Measurements from ENCODE around the gene APOO. TPM values are rescaled to one million over a fixed set of nuclear protein-coding genes. Genes with fewer than 3 reads are reported as not detected.

Gene APOO
- polyA plus RNA-seq, 2 of the 4 experiments (the other 2 are of a cell fraction), result 33.5 to 59.4 TPM

DNA sequence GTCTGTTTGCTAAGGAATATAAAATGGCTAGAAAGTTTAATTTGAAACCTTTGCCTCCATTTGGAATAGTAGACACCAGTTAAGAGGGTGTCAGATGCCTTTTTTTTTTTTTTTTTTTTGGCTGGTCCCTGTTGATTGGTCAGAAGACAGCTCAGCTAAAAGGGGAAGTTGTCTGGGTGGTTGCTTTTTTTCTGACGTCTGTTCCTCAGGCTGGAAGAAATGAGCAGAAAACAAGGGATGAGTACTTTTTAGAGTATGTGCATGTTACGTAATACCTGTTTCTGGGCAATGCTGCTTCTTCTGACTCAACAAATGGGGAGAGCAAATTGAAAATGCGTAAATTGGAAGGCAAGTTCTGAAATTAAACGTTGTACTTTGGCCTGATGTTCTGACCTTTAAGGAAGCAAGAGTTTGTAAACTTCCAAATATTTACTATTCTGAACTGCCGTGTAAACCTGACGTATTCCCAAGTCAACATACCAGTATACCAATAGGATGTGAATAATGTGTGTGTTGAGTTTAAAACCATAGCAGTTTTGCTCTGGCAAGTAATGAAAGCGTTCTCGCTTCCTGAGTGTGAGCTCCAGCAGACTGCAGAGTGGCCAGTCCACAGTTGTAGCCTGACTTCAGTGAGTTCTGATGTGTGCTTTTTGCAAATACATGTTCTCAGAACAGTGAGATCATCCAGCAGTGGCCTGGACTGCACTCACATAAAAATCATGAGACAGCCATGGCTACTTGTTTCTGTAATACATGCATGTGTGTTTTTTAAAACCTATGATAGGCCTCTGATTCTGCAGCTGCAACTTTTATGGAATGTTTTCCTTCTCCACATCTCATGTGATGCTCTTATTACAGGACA is 123.0 kb downstream of the APOO start:
- peak overlapping the region; percentile 80 to 96 for H3K27ac ChIP-seq
- FAIRE-seq (no peak), ATAC-seq (no peak), DNase-seq (ENCODE audit: low read depth in 1 of 2, low spot score in 1 of 2) (peak in 1 of 2 experiments; percentile 64)
- ChIA-PET POLR2A (interaction anchor here (0.6 to 4.8 kb wide), 14 partner anchors 8 to 270 kb away, joined by 3 to 218 read pairs (median 14); partner anchors contain the start of genes ACOT9 and EIF2S3), CTCF (interaction anchor here (0.6 to 7.9 kb wide), 6 partner anchors 15 to 271 kb away, joined by 3 to 122 read pairs (median 4); no protein-coding TSS in a partner anchor)
- TF ChIP-seq NR3C1 (IDR thresholded peaks at IDR 0.05) (no peak), POLR2AphosphoS2 (conservative IDR thresholded peaks at IDR 0.05; ENCODE audit: low read length) (peak; percentile 88), RCOR1 (IDR thresholded peaks at IDR 0.05; ENCODE audit: low read depth, low read length) (no peak), HOXA7 (CRISPR knock-in tag; IDR thresholded peaks at IDR 0.05) (peak; percentile 81), FOSB (CRISPR knock-in tag; IDR thresholded peaks at IDR 0.05) (peak; percentile 88; the same call in 1 of the 2 replicates), TFCP2L1 (CRISPR knock-in tag; IDR thresholded peaks at IDR 0.05) (peak; percentile 28; the same call in 1 of the 2 replicates), CBX8 (IDR thresholded peaks at IDR 0.05) (no peak), CEBPB (IDR thresholded peaks at IDR 0.05) (peak; percentile 67 to 78; a peak in 3 of 4 replicates), JUN (IDR thresholded peaks at IDR 0.05) (peak; percentile 11 to 73; a peak in 2 of 5 replicates), RARB (CRISPR knock-in tag; IDR thresholded peaks at IDR 0.05) (peak; percentile 74), EHF (CRISPR knock-in tag; IDR thresholded peaks at IDR 0.05) (no peak), EP300 (IDR thresholded peaks at IDR 0.05) (no peak)
- TF ChIP-seq, protein P1, sequence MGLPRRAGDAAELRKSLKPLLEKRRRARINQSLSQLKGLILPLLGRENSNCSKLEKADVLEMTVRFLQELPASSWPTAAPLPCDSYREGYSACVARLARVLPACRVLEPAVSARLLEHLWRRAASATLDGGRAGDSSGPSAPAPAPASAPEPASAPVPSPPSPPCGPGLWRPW (IDR thresholded peaks at IDR 0.05), result no peak
- TF ChIP-seq, protein P2, sequence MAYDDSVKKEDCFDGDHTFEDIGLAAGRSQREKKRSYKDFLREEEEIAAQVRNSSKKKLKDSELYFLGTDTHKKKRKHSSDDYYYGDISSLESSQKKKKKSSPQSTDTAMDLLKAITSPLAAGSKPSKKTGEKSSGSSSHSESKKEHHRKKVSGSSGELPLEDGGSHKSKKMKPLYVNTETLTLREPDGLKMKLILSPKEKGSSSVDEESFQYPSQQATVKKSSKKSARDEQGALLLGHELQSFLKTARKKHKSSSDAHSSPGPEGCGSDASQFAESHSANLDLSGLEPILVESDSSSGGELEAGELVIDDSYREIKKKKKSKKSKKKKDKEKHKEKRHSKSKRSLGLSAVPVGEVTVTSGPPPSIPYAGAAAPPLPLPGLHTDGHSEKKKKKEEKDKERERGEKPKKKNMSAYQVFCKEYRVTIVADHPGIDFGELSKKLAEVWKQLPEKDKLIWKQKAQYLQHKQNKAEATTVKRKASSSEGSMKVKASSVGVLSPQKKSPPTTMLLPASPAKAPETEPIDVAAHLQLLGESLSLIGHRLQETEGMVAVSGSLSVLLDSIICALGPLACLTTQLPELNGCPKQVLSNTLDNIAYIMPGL (CRISPR knock-in tag; IDR thresholded peaks at IDR 0.05; ENCODE audit: borderline replicate concordance), result no peak
- H3K4me2 ChIP-seq, result peak overlapping the region; percentile 89
- 2% methylated on average over 8 of the region's 8 CpGs for WGBS (ENCODE audit: missing lambda C conversion rate)
- no peaks in the 10 kb centered on the region for H3K9me3 ChIP-seq
- peak overlapping the region; percentile 86 for H3K4me3 ChIP-seq
- peaks cover 38% of the 10 kb centered on the region for H3K4me1 ChIP-seq

- FAIRE-seq (no peak), DNase-seq (ENCODE audit: low read depth in 1 of 2, low spot score in 1 of 2) (peak in 1 of 2 experiments; percentile 27), ATAC-seq (no peak)
- peak overlapping the region; percentile 89 for H3K4me2 ChIP-seq
- H3K27ac ChIP-seq, result peak overlapping the region; percentile 80 to 96
- peaks cover 44% of the 10 kb centered on the region for H3K4me1 ChIP-seq
- POLR2A ChIA-PET, result interaction anchor here (0.6 to 4.8 kb wide), 23 partner anchors 9 to 271 kb away, joined by 3 to 218 read pairs (median 10); partner anchors contain the start of genes ACOT9, APOO, CXorf58 and EIF2S3
- peak; percentile 39; the same call in 1 of the 2 replicates for TF ChIP-seq RARB (CRISPR knock-in tag; IDR thresholded peaks at IDR 0.05)
- peak; percentile 79; the same call in 1 of the 2 replicates for TF ChIP-seq FOSB (CRISPR knock-in tag; IDR thresholded peaks at IDR 0.05)
- TF ChIP-seq ESRRA (IDR thresholded peaks at IDR 0.05; ENCODE audit: borderline replicate concordance, low read length), result no peak
- TF ChIP-seq JUN (IDR thresholded peaks at IDR 0.05), result peak in 1 of 2 experiments; percentile 63; a peak in 4 of 5 replicates
- no peak for TF ChIP-seq RCOR1 (IDR thresholded peaks at IDR 0.05; ENCODE audit: low read depth, low read length)
- H3K9me3 ChIP-seq, result no peaks in the 10 kb centered on the region
- H3K4me3 ChIP-seq, result peak overlapping the region; percentile 86
- CTCF ChIA-PET, result interaction anchor here (0.6 to 7.9 kb wide), 35 partner anchors 9 to 272 kb away, joined by 3 to 122 read pairs (median 6); partner anchors contain the start of genes ACOT9, APOO, CXorf58 and KLHL15
- 1% methylated on average over 19 of the region's 21 CpGs for WGBS (ENCODE audit: missing lambda C conversion rate)
Measured at GRCh38 chrX:23783589-23784469, 123.9 kb downstream of the APOO start.

Other genes starting within 250 kb of the APOO start
- gene PRDX4, start 240.4 kb downstream of the APOO start, polyA plus RNA-seq (2011; rRNA removed), result 283 and 313 TPM in 2 replicates
- 207 to 226 TPM (median 212 TPM) in 3 replicates for gene PRDX4, start 240.4 kb downstream of the APOO start, polyA plus RNA-seq (2017; fragmentation: RNase III; extraction: RNeasy Plus Mini Kit Qiagen cat#74134 plus additional on column Dnase treatment)
- 83.0 and 110 TPM in 2 replicates for gene ACOT9, start 164.7 kb downstream of the APOO start, polyA plus RNA-seq (2011; rRNA removed)
- 87.0 to 91.2 TPM (median 87.3 TPM) in 3 replicates for gene ACOT9, start 164.7 kb downstream of the APOO start, polyA plus RNA-seq (2017; fragmentation: RNase III; extraction: RNeasy Plus Mini Kit Qiagen cat#74134 plus additional on column Dnase treatment)
- 2,314 and 3,185 TPM in 2 replicates for gene SAT1, start 124.8 kb downstream of the APOO start, polyA plus RNA-seq (2011; rRNA removed)
- 458 to 607 TPM (median 585 TPM) in 3 replicates for gene SAT1, start 124.8 kb downstream of the APOO start, polyA plus RNA-seq (2017; fragmentation: RNase III; extraction: RNeasy Plus Mini Kit Qiagen cat#74134 plus additional on column Dnase treatment)
- 0.37 and 0.47 TPM in 2 replicates for gene CXorf58, start 68 bp upstream of the APOO start, polyA plus RNA-seq (2011; rRNA removed)
- gene CXorf58, start 68 bp upstream of the APOO start, polyA plus RNA-seq (2017; fragmentation: RNase III; extraction: RNeasy Plus Mini Kit Qiagen cat#74134 plus additional on column Dnase treatment), result 0.07 to 0.16 TPM (median 0.15 TPM) in 3 replicates
- gene KLHL15, start 119.2 kb upstream of the APOO start, polyA plus RNA-seq (2011; rRNA removed), result 11.2 and 15.0 TPM in 2 replicates
- gene KLHL15, start 119.2 kb upstream of the APOO start, polyA plus RNA-seq (2017; fragmentation: RNase III; extraction: RNeasy Plus Mini Kit Qiagen cat#74134 plus additional on column Dnase treatment), result 6.1 to 6.4 TPM (median 6.2 TPM) in 3 replicates
- 214 and 219 TPM in 2 replicates for gene EIF2S3, start 147.0 kb upstream of the APOO start, polyA plus RNA-seq (2011; rRNA removed)
- 259 to 300 TPM (median 270 TPM) in 3 replicates for gene EIF2S3, start 147.0 kb upstream of the APOO start, polyA plus RNA-seq (2017; fragmentation: RNase III; extraction: RNeasy Plus Mini Kit Qiagen cat#74134 plus additional on column Dnase treatment)
- gene ZFX, start 241.8 kb upstream of the APOO start, polyA plus RNA-seq (2011; rRNA removed), result 29.1 and 30.1 TPM in 2 replicates
- 18.0 to 21.3 TPM (median 18.1 TPM) in 3 replicates for gene ZFX, start 241.8 kb upstream of the APOO start, polyA plus RNA-seq (2017; fragmentation: RNase III; extraction: RNeasy Plus Mini Kit Qiagen cat#74134 plus additional on column Dnase treatment)